ENCODE results near the gene TP53TG5. TPM values are rescaled to one million over a fixed set of nuclear protein-coding genes. Genes with fewer than 3 reads are reported as not detected.
A peak's percentile ranks its signal among the peaks of the same experiment; 100 is the strongest.

TP53TG5 gene
- total RNA-seq, 1 experiment from 2014 or later, result not detected

DNA sequence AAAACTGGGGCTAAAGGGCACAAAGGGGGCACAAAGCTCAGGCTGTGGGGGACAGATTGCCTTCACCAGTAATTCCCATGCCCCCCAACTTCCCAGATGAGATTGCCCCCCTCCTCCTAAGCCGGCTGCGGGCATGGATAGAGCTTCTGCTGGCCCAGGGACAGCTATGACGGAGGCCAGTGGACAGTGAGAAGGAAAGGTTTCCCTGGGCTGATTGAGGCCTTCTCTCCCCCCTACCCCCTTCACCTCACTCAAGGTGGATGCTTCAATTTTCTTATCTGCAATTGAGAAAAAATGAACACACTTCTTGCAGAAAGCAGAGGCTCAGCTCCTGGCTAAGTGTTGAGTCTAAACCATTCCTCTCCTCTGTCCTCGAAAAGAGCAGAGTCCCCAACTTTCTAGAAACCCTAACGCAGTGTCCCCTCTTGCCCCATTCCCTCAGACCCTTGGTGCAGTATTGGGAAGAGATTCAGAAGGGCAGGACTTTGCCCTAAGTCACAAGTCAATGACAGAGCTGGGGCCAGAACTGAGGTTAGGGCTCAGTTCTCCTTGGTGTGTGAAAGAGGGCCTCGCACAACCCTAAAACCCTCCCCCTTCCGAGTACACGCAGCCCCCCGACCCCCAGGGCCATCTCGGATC is 30.7 kb downstream of the TP53TG5 start:
- ChIA-PET POLR2A (ENCODE audit: unreplicated experiment) (interaction anchor here (1.0 kb wide), 1 partner anchor 15 kb away, joined by 5 read pairs; the partner anchor contains the start of gene SYS1), CTCF (interaction anchor here (0.6 to 1.4 kb wide), 3 partner anchors 13 to 27 kb away, joined by 4 to 5 read pairs (median 4); partner anchors contain the start of gene SYS1)
- intact Hi-C loops (cut with micrococcal nuclease), result loop anchor here (10.0 kb wide), 1 partner anchor 427 kb away; no protein-coding TSS in a partner anchor
- H3K9ac ChIP-seq (ENCODE audit: low read length), result peak overlapping the region; percentile 91
- H2AFZ ChIP-seq (ENCODE audit: low read length), result no peak overlapping the region
- peak overlapping the region; percentile 98 for H3K4me2 ChIP-seq (ENCODE audit: low read length)
- no peaks in the 10 kb centered on the region for H3K9me3 ChIP-seq (ENCODE audit: low read length)
- peaks cover 55% of the 10 kb centered on the region for H3K79me2 ChIP-seq (ENCODE audit: low read length)
- DNase-seq, result no peak
- H3K27me3 ChIP-seq (ENCODE audit: low read length), result no peaks in the 10 kb centered on the region
- no peaks in the 10 kb centered on the region for H3K36me3 ChIP-seq (ENCODE audit: low read depth, low read length)
- no peak for TF ChIP-seq EZH2 (IDR thresholded peaks at IDR 0.05; ENCODE audit: low read length, unreplicated experiment)
- TF ChIP-seq CTCF (conservative IDR thresholded peaks at IDR 0.05; ENCODE audit: low read depth, low read length), result no peak
- no peak for ATAC-seq
- H3F3A ChIP-seq (ENCODE audit: low read length, unreplicated experiment), result peaks cover 21% of the 10 kb centered on the region
- H3K4me1 ChIP-seq (ENCODE audit: insufficient read depth, low read length), result peaks cover 52% of the 10 kb centered on the region
- BruUV-seq (replicated peaks), result TSS peak; percentile 41
- peak overlapping the region; percentile 97 for H3K4me3 ChIP-seq (ENCODE audit: low read length)
- H3K27ac ChIP-seq (ENCODE audit: low read length), result peak overlapping the region; percentile 95
- no peaks in the 10 kb centered on the region for H3K9me2 ChIP-seq (replicated peaks; ENCODE audit: low read length)
- peaks cover 26% of the 10 kb centered on the region for H4K20me1 ChIP-seq (ENCODE audit: low read length)

DNA sequence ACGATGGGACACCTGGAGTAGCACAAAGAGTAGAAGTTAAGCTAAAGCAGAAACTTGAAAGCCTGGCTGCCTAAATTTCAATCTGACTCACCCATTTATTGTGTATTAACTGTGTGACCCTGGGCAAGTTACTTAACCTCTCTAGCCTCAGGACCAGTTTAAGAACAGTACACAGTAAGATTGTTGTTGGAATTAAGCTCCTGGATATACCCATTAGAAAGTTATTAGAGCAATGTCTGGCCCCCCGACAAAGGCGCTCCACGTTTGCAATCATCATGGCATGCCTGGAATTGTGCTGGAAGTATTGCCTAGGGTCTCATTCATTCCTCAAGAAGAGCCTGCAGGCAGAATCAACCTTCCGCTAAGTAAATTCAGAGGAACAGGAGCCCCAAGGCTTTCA is 31.3 kb downstream of the TP53TG5 start:
- H3K79me2 ChIP-seq (ENCODE audit: low read length), result peaks cover 61% of the 10 kb centered on the region
- intact Hi-C loops (cut with micrococcal nuclease), result loop anchor here (10.0 kb wide), 1 partner anchor 428 kb away; no protein-coding TSS in a partner anchor
- no peaks in the 10 kb centered on the region for H3K27me3 ChIP-seq (ENCODE audit: low read length)
- peak overlapping the region; percentile 95 for H3K27ac ChIP-seq (ENCODE audit: low read length)
- no peaks in the 10 kb centered on the region for H3K36me3 ChIP-seq (ENCODE audit: low read depth, low read length)
- ATAC-seq, result peak; percentile 0; the same call in 1 of the 2 replicates
- CTCF ChIA-PET, result interaction anchor here (1.4 kb wide), 2 partner anchors 16 to 27 kb away, joined by 4 to 5 read pairs; partner anchors contain the start of gene SYS1
- H2AFZ ChIP-seq (ENCODE audit: low read length), result no peak overlapping the region
- H3K9me2 ChIP-seq (replicated peaks; ENCODE audit: low read length), result no peaks in the 10 kb centered on the region
- H3K9me3 ChIP-seq (ENCODE audit: low read length), result no peaks in the 10 kb centered on the region
- H3F3A ChIP-seq (ENCODE audit: low read length, unreplicated experiment), result peaks cover 21% of the 10 kb centered on the region
- TF ChIP-seq EZH2 (IDR thresholded peaks at IDR 0.05; ENCODE audit: low read length, unreplicated experiment) (no peak), EZH2phosphoT487 (IDR thresholded peaks at IDR 0.05; ENCODE audit: borderline replicate concordance, low read length) (no peak), CTCF (conservative IDR thresholded peaks at IDR 0.05; ENCODE audit: low read depth, low read length) (no peak)
- H3K4me1 ChIP-seq (ENCODE audit: insufficient read depth, low read length), result peaks cover 58% of the 10 kb centered on the region
- peak; percentile 67 for DNase-seq
- H3K4me2 ChIP-seq (ENCODE audit: low read length), result peak overlapping the region; percentile 98
- peak overlapping the region; percentile 97 for H3K4me3 ChIP-seq (ENCODE audit: low read length)
- POLR2A ChIA-PET (ENCODE audit: unreplicated experiment), result interaction anchor here (1.0 kb wide), 1 partner anchor 16 kb away, joined by 5 read pairs; the partner anchor contains the start of gene SYS1
- H4K20me1 ChIP-seq (ENCODE audit: low read length), result peaks cover 32% of the 10 kb centered on the region
- no TSS peak for BruUV-seq (replicated peaks)
- H3K9ac ChIP-seq (ENCODE audit: low read length), result peak overlapping the region; percentile 91

DNA sequence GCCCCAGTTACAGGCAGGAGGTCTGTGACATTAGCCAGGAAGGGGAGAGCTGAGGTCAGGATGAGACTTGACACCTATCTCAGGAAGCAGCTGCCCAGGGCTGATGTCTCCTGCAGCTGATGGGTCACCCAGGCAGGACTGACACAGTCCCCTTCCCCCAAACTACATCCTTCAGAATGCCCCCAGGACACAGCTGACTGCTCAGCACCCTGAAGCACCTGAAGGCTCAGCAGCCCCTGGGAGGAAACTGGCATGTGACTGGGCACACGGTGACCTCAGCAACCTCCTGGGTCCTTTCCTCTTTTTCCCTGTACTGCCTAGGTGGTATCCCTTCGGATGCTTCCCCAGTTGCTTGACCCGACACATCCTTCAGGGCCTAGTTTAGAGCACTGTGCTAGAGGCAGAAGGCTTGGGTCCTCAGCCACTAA is 31.8 kb downstream of the TP53TG5 start:
- POLR2A ChIA-PET (ENCODE audit: unreplicated experiment), result interaction anchor here (1.0 kb wide), 1 partner anchor 17 kb away, joined by 5 read pairs; the partner anchor contains the start of gene SYS1
- no peaks in the 10 kb centered on the region for H3K9me2 ChIP-seq (replicated peaks; ENCODE audit: low read length)
- peaks cover 2% of the 10 kb centered on the region; the same call in 1 of the 2 replicates for H3K36me3 ChIP-seq (ENCODE audit: low read depth, low read length)
- no peak for ATAC-seq
- peak overlapping the region; percentile 95 for H3K27ac ChIP-seq (ENCODE audit: low read length)
- H3K4me1 ChIP-seq (ENCODE audit: insufficient read depth, low read length), result peaks cover 63% of the 10 kb centered on the region
- H4K20me1 ChIP-seq (ENCODE audit: low read length), result peaks cover 37% of the 10 kb centered on the region
- H3K27me3 ChIP-seq (ENCODE audit: low read length), result no peaks in the 10 kb centered on the region
- peak overlapping the region; percentile 91 for H3K9ac ChIP-seq (ENCODE audit: low read length)
- DNase-seq, result peak; percentile 44
- no peak overlapping the region for H2AFZ ChIP-seq (ENCODE audit: low read length)
- intact Hi-C loops (cut with micrococcal nuclease), result loop anchor here (10.0 kb wide), 1 partner anchor 428 kb away; no protein-coding TSS in a partner anchor
- H3F3A ChIP-seq (ENCODE audit: low read length, unreplicated experiment), result peaks cover 21% of the 10 kb centered on the region
- CTCF ChIA-PET, result no interaction called here
- H3K79me2 ChIP-seq (ENCODE audit: low read length), result peaks cover 66% of the 10 kb centered on the region
- no TSS peak for BruUV-seq (replicated peaks)
- H3K4me3 ChIP-seq (ENCODE audit: low read length), result peak overlapping the region; percentile 97
- TF ChIP-seq EZH2 (IDR thresholded peaks at IDR 0.05; ENCODE audit: low read length, unreplicated experiment) (no peak), CTCF (conservative IDR thresholded peaks at IDR 0.05; ENCODE audit: low read depth, low read length) (no peak), EZH2phosphoT487 (IDR thresholded peaks at IDR 0.05; ENCODE audit: borderline replicate concordance, low read length) (no peak)
- no peaks in the 10 kb centered on the region for H3K9me3 ChIP-seq (ENCODE audit: low read length)
- peak overlapping the region; percentile 98 for H3K4me2 ChIP-seq (ENCODE audit: low read length)
